Neural progenitor cell (in vitro differentiated cells): Measurements from ENCODE around the gene F5. TPM values are rescaled to one million over a fixed set of nuclear protein-coding genes. Genes with fewer than 3 reads are reported as not detected.

Source experiments
- DNase-seq: peaks from one replicate; pipeline ENCODE4 v3.0.0-alpha.2; 2016; ENCODE audit warnings: low spot score
- H2AFZ ChIP-seq: fragments of 200-600 bp; sonication (generic); replicated peaks from 2 replicates; pipeline ENCODE4 v1.6.1; 2016; ENCODE audit warnings: antibody characterized with exemption
- H3F3A ChIP-seq: fragments of 200-600 bp; sonication (generic); 2 replicates; pipeline ENCODE4 v1.6.1; 2016; ENCODE audit warnings: antibody characterized with exemption, low read depth
- H3K27ac ChIP-seq: fragments of 200-600 bp; sonication (generic); 2 replicates; pipeline ENCODE4 v1.5.1; 2016; ENCODE audit warnings: mild to moderate bottlenecking
- H3K27me3 ChIP-seq: fragments of 200-600 bp; sonication (generic); 2 replicates; pipeline ENCODE4 v1.6.1; 2016; ENCODE audit warnings: mild to moderate bottlenecking, moderate library complexity
- H3K36me3 ChIP-seq: fragments of 200-600 bp; sonication (generic); 2 replicates; pipeline ENCODE4 v1.5.1; 2016
- H3K4me1 ChIP-seq: fragments of 200-600 bp; sonication (generic); 2 replicates; pipeline ENCODE4 v1.6.1; 2016; ENCODE audit warnings: mixed run types
- H3K4me2 ChIP-seq: fragments of 200-600 bp; sonication (generic); 2 replicates; pipeline ENCODE4 v1.6.1; 2016
- H3K4me3 ChIP-seq: fragments of 200-600 bp; sonication (generic); 2 replicates; pipeline ENCODE4 v1.5.1; 2016
- H3K79me2 ChIP-seq: fragments of 200-600 bp; sonication (generic); 2 replicates; pipeline ENCODE4 v1.6.1; 2016; ENCODE audit warnings: low read depth
- H3K9ac ChIP-seq: fragments of 200-600 bp; sonication (generic); 2 replicates; pipeline ENCODE4 v1.6.1; 2016
- H3K9me3 ChIP-seq: fragments of 200-600 bp; sonication (generic); 2 replicates; pipeline ENCODE4 v1.5.1; 2016; ENCODE audit warnings: low read depth
- H4K20me1 ChIP-seq: fragments of 200-600 bp; sonication (generic); 2 replicates; pipeline ENCODE4 v1.6.1; 2016; ENCODE audit warnings: low read depth
- H3K27ac Mint-ChIP-seq: 3 replicates; pipeline ENCODE4 v1.8.0; 2021; ENCODE audit warnings: mixed read lengths
- H3K27me3 Mint-ChIP-seq: 2 replicates; pipeline ENCODE4 v1.8.0; 2022; ENCODE audit warnings: low read depth, mild to moderate bottlenecking, inconsistent platforms, moderate library complexity, mixed read lengths; ENCODE audit not compliant: insufficient read depth
- H3K36me3 Mint-ChIP-seq: 3 replicates; pipeline ENCODE4 v1.8.0; 2021; ENCODE audit warnings: mixed read lengths
- H3K4me1 Mint-ChIP-seq: 3 replicates; pipeline ENCODE4 v1.8.0; 2021; ENCODE audit warnings: mixed read lengths
- H3K4me3 Mint-ChIP-seq: 3 replicates; pipeline ENCODE4 v1.8.0; 2021; ENCODE audit warnings: mild to moderate bottlenecking, moderate library complexity, mixed read lengths
- H3K9me3 Mint-ChIP-seq: 3 replicates; pipeline ENCODE4 v1.8.0; 2020; ENCODE audit warnings: mixed read lengths
- EZH2 ChIP-seq: fragments of 200-600 bp; sonication (generic); IDR thresholded peaks from 2 replicates; pipeline ENCODE4 v1.6.1; 2017; ENCODE audit warnings: antibody characterized with exemption, mild to moderate bottlenecking, moderate library complexity
- EZH2phosphoT487 ChIP-seq: fragments of 200-600 bp; sonication (generic); IDR thresholded peaks from 2 replicates; pipeline ENCODE4 v1.6.1; 2017; ENCODE audit warnings: antibody characterized with exemption
- total RNA-seq: library from RNA; depleted of rRNA; stranded (reverse); fragments of >200 nt; gene quantifications from 2 replicates; pipeline ENCODE4 v1.2.3, GENCODE V29; 2015; ENCODE audit warnings: low replicate concordance
- TF ChIP-seq, protein P1 (sequence below): fragments of 200-600 bp; sonication (generic); IDR thresholded peaks from 2 replicates; pipeline ENCODE4 v1.5.1; 2017; ENCODE audit warnings: antibody characterized with exemption, mild to moderate bottlenecking

Gene F5
- total RNA-seq, 1 donor from 2014 or later: not detected

DNA sequence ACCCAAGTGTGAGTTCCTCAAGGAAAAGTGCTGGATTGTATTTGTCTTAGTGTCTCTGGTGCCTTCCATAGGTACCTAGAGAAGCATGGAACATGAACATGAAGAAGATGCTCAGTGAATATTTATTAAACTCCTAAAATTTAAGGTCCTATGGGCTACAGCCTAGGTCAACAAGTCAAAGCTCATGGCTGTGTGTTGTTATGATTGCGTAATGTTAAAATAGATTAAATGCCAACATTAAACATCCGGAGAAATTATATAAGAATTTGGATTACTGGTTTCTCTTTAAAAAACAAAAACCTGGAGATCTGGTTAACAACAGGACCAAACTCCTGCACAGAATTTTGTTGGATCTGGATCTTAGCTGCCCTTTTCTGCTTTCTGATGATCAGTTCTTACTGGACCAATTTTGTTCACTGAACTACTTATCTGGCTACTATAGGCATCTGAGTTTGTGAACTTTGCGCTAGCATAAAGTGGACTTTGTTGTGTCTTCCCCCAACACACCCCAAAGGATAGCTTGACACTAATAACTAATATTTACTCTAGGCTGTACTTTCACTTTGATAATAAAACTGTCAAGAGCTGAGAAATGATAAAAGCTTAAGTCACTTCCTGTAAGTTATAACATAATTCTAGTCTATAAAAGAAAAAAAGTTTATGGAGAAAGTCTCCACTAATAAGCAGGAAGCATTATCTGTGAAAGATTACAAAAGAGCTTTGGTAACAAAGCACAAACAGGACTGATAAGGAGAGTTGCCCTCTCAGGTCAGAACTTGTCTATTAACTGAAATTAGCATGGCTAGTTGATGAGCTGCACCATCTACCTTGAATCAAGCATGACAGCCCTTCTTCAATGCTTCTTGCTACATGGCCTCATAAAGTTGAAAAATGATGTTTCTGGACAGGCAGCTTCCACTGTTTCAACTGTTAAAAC lies 20.7 kb downstream of the F5 start:
- DNase-seq: no peak
- no peaks in the 10 kb centered on the region for H3K9me3 Mint-ChIP-seq
- Histone ChIP-seq H3K36me3 (no peaks in the 10 kb centered on the region), H3K27me3 (peaks cover 8% of the 10 kb centered on the region), H3K79me2 (no peaks in the 10 kb centered on the region), H3K9me3 (no peaks in the 10 kb centered on the region), H3K9ac (no peak overlapping the region), H3K27ac (no peak overlapping the region), H2AFZ (no peak overlapping the region), H3K4me3 (no peak overlapping the region), H3F3A (no peaks in the 10 kb centered on the region), H3K4me2 (no peak overlapping the region), H3K4me1 (no peaks in the 10 kb centered on the region), H4K20me1 (no peaks in the 10 kb centered on the region)
- TF ChIP-seq EZH2: no peak
- TF ChIP-seq EZH2phosphoT487: no peak
- TF ChIP-seq, protein P1, sequence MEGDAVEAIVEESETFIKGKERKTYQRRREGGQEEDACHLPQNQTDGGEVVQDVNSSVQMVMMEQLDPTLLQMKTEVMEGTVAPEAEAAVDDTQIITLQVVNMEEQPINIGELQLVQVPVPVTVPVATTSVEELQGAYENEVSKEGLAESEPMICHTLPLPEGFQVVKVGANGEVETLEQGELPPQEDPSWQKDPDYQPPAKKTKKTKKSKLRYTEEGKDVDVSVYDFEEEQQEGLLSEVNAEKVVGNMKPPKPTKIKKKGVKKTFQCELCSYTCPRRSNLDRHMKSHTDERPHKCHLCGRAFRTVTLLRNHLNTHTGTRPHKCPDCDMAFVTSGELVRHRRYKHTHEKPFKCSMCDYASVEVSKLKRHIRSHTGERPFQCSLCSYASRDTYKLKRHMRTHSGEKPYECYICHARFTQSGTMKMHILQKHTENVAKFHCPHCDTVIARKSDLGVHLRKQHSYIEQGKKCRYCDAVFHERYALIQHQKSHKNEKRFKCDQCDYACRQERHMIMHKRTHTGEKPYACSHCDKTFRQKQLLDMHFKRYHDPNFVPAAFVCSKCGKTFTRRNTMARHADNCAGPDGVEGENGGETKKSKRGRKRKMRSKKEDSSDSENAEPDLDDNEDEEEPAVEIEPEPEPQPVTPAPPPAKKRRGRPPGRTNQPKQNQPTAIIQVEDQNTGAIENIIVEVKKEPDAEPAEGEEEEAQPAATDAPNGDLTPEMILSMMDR: no peak
- no peaks in the 10 kb centered on the region for H3K4me1 Mint-ChIP-seq
- no peak overlapping the region for H3K27ac Mint-ChIP-seq
- no peaks in the 10 kb centered on the region for H3K36me3 Mint-ChIP-seq
- H3K27me3 Mint-ChIP-seq: peaks cover 3% of the 10 kb centered on the region
- H3K4me3 Mint-ChIP-seq: no peak overlapping the region

DNA sequence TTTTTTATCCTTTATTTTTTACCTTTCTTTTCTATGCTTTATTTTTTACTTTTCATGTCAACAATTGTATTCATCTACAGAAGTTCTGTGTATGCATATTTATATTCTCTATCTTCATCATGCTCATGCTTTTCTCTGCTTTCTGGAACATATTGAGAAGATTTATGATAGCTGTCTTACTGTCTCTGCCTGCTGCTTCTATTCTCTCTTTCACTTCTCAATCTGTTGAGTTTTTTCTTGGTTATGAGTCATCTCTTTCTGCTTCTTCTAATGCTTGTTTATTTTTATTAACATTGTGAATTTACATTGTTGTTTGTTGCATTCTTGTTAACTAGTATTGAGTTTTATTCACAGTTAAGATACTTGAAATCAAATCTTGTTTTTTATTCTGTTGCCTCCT lies 22.6 kb downstream of the F5 start:
- no peak for TF ChIP-seq EZH2phosphoT487
- TF ChIP-seq EZH2: no peak
- TF ChIP-seq, protein P1: no peak
- no peaks in the 10 kb centered on the region for H3K4me1 Mint-ChIP-seq
- Histone ChIP-seq H3K9me3 (no peaks in the 10 kb centered on the region), H3K27me3 (no peaks in the 10 kb centered on the region), H3K4me2 (no peak overlapping the region), H3K79me2 (no peaks in the 10 kb centered on the region), H3K9ac (no peak overlapping the region), H3K27ac (no peak overlapping the region), H4K20me1 (no peaks in the 10 kb centered on the region), H3F3A (no peaks in the 10 kb centered on the region), H3K4me3 (no peak overlapping the region), H3K4me1 (no peaks in the 10 kb centered on the region), H3K36me3 (no peaks in the 10 kb centered on the region), H2AFZ (no peak overlapping the region)
- no peak overlapping the region for H3K4me3 Mint-ChIP-seq
- DNase-seq: no peak
- no peak overlapping the region for H3K27ac Mint-ChIP-seq
- no peaks in the 10 kb centered on the region for H3K36me3 Mint-ChIP-seq
- peaks cover 3% of the 10 kb centered on the region for H3K27me3 Mint-ChIP-seq
- no peaks in the 10 kb centered on the region for H3K9me3 Mint-ChIP-seq

DNA sequence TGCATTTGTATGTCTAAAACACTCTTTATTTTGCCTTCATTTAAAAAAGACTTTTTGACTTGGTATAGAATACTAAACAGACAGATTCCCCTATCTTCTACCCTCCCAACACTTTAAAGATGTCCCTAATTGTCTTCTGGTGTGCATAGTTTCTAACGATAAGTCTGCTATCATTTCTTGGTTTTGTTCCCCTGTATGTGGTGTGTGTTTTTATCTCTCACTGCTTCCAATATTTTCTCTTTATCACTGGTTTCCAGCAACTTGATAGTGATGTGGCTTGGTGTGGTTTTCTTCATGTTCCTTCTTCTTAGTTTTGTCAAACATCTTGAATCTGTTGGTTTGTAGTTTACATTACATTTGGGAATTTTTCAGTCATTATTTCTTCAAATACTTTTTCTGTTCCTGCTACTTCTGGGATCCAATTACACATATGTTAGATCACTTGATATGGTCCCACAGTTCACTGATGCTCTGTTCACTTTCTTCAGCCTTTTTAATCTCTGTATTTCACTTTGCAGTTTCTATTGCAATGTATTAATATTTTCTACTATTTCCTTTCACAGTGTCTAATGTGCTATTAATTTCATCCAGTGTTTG lies 23.2 kb downstream of the F5 start:
- Histone ChIP-seq H3K27me3 (no peaks in the 10 kb centered on the region), H2AFZ (no peak overlapping the region), H3K79me2 (no peaks in the 10 kb centered on the region), H3K9me3 (no peaks in the 10 kb centered on the region), H3F3A (no peaks in the 10 kb centered on the region), H3K27ac (no peak overlapping the region), H3K4me2 (no peak overlapping the region), H4K20me1 (no peaks in the 10 kb centered on the region), H3K9ac (no peak overlapping the region), H3K36me3 (no peaks in the 10 kb centered on the region), H3K4me1 (no peaks in the 10 kb centered on the region), H3K4me3 (no peak overlapping the region)
- no peak overlapping the region for H3K27ac Mint-ChIP-seq
- H3K9me3 Mint-ChIP-seq: no peaks in the 10 kb centered on the region
- no peak for DNase-seq
- peaks cover 3% of the 10 kb centered on the region for H3K27me3 Mint-ChIP-seq
- H3K4me3 Mint-ChIP-seq: no peak overlapping the region
- TF ChIP-seq EZH2phosphoT487 (no peak), EZH2 (no peak)
- TF ChIP-seq, protein P1: no peak
- no peaks in the 10 kb centered on the region for H3K4me1 Mint-ChIP-seq
- no peaks in the 10 kb centered on the region for H3K36me3 Mint-ChIP-seq
